GM21825 (cell line): Measurements from ENCODE around the gene SKAP2.

Source experiments
- ATAC-seq: cut with Tn5 transposase; IDR thresholded peaks from one replicate; pipeline ENCODE4 v1.9.1; 2021; ENCODE audit warnings: mild to moderate bottlenecking, moderate library complexity; ENCODE audit not compliant: unreplicated experiment

SKAP2 gene

DNA sequence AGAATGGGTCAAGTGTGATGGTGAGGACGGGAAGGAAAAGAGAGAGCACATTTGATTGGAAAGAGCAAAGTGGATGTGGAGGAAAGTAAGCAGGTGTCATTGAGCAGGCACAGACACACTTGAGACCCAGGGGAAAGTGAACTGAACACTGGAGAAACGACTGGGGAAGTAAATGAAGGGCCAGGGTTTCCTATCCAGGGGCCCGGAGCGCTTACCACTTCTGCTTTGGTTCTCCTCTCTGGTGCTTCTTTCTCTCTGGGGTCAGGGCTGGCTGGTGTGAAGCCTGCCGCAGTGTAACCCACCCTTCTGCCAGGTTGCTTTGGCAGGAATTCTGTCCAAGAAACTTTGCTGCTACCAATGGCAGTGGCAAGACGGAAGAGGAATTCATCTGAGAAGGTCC, 219.3 kb downstream of the SKAP2 start:
- ATAC-seq: no peak

- ATAC-seq: no peak
Measured at GRCh38 chr7:26642416-26642815, 222.0 kb downstream of the SKAP2 start.

- no peak for ATAC-seq
Measured at GRCh38 chr7:26639695-26640094, 224.7 kb downstream of the SKAP2 start.

- no peak for ATAC-seq
Measured at GRCh38 chr7:26639111-26639510, 225.3 kb downstream of the SKAP2 start.

DNA sequence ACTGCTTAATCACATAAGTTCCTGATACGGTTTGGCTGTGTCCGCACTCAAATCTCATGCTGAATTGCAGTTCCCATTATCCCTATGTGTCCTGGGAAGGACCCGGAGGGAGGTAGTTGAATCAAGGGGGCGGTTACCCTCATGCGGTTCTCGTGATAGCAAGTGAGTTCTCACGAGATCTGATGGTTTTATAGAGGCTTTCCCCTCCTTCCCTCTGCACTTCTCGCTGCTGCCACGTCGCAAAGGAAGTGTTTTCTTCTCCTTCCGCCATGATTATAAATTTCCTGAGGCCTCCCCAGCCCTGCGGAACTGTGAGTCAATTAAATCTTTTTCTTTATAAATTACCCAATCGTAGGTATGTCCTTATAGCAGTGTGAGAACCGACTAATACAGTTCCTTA, 226.2 kb downstream of the SKAP2 start:
- ATAC-seq: no peak

DNA sequence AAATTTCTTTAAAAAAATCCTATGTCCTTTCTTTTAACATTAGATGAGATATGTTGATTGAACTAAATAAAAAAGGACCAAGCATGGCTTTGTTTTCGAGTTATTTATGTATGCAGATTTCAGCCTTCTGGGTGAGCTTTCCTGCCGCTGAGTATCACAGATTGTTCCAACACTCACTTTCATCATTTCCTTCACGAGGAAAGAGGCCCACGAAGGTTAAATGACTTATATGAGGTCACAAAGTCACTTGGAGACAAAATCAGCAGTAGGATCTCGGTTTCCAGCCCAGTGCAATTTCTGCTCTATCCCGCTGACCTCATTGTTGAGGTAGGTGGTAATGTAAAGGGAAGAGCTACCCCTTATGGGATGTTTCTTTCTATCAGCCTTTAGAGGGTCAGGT, 226.8 kb downstream of the SKAP2 start:
- no peak for ATAC-seq

- no peak for ATAC-seq
Measured at GRCh38 chr7:26636808-26637207, 227.6 kb downstream of the SKAP2 start.

GRCh38 chr7:26633557-26633956, 230.8 kb downstream of the SKAP2 start:
- no peak for ATAC-seq

GRCh38 chr7:26631601-26632000, 232.8 kb downstream of the SKAP2 start:
- no peak for ATAC-seq

DNA sequence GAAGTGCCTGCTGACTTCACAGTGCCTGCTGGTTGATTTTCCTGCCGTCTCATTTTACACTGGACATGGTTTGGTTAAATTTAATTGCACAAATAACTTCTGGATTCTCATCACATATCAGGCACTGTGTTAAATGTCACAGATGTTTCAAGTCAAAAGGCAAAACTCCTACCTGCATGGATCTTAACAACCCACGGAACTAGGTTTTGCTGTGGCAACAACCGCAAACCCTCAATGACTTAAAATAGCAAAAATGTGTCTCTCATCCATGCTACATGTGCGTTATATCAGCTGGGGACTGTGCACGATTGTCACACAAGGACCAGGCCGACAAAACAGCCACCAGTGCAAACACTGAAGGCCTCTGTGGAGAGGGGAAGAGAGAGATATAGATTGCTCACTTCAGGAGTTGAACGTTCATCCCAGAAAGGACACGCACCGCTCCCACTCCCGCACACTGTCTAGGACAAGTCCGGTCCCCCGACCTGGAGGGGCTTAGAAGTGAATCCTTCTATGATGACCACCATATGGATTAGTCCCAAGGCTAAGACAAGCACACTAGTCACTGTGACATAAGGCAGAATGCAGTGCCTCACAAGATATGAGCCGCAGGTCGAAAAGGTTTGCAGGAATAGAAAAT, 233.3 kb downstream of the SKAP2 start:
- ATAC-seq: no peak

- ATAC-seq: no peak
Measured at GRCh38 chr7:26630361-26630760, 234.0 kb downstream of the SKAP2 start.

GRCh38 chr7:26629696-26630095, 234.7 kb downstream of the SKAP2 start:
- ATAC-seq: no peak

GRCh38 chr7:26627891-26628341, 236.5 kb downstream of the SKAP2 start:
- no peak for ATAC-seq

- no peak for ATAC-seq
Measured at GRCh38 chr7:26627221-26627620, 237.2 kb downstream of the SKAP2 start.

DNA sequence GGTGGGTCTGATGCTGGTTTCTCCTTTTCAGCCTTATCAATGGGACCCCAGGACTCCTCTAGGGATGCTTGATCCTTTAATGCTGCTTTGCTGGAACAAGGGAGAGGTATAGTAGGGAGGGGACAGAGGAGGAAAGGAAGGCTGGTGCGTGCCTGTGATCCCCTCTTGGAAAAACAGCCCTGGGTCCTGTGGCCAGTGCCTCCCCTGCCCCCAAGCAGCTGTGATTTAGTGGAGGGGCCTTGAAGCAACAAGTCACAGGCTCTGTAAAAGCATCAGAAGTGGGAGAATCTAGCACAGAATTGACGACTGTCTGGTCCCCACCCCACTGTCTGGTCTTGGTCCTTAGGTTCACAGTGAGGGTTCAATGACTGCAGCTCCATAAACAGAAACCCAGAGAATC, 237.7 kb downstream of the SKAP2 start:
- ATAC-seq: no peak

DNA sequence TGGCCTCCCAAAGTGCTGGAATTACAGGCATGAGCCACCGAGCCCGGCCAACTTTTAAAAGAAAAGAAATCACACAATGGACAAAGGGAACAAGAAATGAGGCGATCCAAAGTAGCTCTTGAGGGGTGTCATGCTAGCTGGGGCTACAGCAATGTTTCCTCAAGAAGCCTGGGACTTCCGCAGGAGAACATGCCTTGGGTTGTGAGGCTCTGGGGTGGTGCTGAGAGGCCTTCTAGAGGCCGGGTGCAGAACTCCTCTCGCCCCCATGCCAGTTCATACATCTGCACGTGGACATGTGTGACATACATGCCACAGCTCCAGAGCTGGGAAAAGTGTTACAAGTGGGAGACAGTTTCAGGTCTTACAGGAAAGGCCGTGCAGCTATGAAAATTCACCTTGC, 238.2 kb downstream of the SKAP2 start:
- ATAC-seq: no peak

DNA sequence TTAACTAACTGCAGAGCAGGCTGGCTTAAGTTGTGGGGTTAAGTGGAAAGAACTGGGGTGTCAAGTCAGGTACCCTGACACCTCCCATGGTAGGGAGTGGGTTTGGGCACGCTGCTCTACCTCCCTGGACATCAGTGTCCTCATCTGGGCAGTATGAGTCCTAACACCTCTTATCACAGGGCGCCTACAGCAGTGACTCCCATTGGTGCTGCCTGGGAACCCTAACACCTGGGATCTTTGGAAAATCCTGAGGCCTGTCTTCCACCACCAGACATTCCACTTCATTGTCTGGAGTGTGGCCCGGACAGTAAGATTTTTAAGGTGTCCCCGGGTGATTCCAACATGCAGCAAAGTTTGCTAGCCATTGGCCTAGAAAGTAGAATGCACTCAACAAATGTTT, 239.1 kb downstream of the SKAP2 start:
- ATAC-seq: no peak

DNA sequence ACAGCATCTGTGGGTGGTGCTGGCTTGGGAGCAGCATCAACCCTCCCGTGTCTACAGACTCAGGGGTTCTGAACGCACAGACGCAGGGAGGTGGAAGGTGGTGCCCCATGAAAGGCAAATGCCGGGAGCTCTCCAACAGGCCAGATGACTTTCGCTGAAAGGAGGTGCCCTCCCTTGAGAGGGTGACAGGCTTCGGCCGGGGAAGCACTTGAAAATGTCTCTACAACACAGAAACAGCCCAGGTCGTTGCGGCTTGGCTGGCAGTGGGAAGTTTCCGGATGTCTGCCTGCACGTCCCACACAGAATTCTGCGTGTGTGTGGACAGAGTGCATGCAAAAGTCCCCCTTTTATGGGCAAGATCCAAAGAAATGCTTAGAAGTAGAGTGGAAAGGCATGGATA, 239.6 kb downstream of the SKAP2 start:
- ATAC-seq: no peak

DNA sequence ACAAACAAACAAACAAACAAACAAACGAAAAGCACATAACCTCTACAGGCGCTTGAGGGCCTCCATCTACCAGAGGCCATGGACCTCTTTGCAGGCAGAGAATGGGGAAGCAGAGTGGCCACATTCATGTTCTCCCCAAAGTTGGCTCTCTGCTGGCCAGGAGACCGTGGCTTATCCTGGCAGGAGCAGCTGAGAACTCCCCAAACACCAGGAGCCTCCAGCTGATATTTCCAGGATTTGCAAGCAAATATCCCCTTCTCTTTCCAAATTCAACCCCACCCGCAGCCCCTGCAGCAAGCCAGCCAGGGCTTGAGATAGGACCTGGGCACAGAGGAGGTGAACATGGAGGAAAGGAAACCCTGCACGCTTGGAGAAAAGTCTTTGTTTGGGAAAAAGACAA, 240.0 kb downstream of the SKAP2 start:
- ATAC-seq: no peak

GRCh38 chr7:26620352-26620751, 244.0 kb downstream of the SKAP2 start:
- no peak for ATAC-seq

- no peak for ATAC-seq
Measured at GRCh38 chr7:26619348-26619984, 244.9 kb downstream of the SKAP2 start.

DNA sequence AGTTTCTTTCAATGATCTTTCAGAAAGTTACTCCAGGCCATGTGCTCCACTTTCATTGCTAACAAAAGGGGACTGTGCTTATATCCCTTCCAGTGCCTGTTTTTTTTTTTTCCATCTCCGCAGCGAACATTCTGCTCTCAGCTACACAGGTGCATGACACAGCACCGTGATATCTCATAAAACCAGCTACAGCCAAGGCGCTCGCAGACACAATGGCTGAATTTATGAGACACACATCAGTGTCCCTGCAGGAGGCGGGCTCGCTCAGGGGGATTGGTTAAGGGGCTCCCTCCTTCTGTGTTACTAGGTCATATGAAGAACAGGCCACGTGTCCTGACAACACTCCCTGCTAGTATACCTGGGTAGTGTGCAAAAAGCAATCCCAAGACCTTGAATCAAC, 245.5 kb downstream of the SKAP2 start:
- ATAC-seq: no peak

DNA sequence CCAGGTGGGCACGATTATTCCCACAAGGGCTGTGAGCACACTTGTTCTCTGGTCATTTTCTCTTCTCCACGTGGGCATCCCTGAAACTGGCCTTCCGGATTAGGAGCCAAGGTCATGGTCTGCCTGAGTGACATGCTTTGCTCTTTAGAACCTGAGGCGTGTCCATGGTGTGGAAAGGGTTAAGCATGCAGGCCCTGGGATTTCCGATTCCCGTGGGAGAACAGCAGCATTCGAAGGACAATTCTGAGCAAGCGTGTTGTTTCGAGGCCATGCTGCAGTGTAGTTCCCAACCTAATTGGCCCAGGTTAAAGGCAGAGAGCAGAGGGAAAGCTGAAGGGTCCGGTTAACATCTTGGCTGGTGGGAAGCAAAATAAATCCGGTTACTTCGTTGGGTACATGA, 245.9 kb downstream of the SKAP2 start:
- no peak for ATAC-seq
